Spleen (tissue), 11 donors: ENCODE data around the gene ETV4. TPM values are rescaled to one million over a fixed set of nuclear protein-coding genes. Genes with fewer than 3 reads are reported as not detected.

ENCODE experiments used
- DNase-seq: peaks from one replicate; pipeline ENCODE4 v3.0.0-alpha.2; 2020
- H3K27ac ChIP-seq, 8 donors: fragments of 200-600 bp; sonication (generic) in 7 of 8; 1 replicate in 4 of 8; 2 replicates in 4 of 8; pipeline versions ENCODE4 v1.5.0 to v1.8.0; 2016 to 2021; ENCODE audit warnings: inconsistent platforms in 4 of 8, mild to moderate bottlenecking in 4 of 8, moderate library complexity in 1 of 8
- H3K27me3 ChIP-seq, 7 donors: fragments of 200-600 bp; sonication (generic) in 6 of 7; replicated peaks in 1 of 7; 1 replicate in 4 of 7; 2 replicates in 3 of 7; pipeline versions ENCODE4 v1.5.0 to v1.8.0; 2016 to 2021; ENCODE audit warnings: inconsistent platforms in 3 of 7, mild to moderate bottlenecking in 1 of 7
- H3K36me3 ChIP-seq, 6 donors: fragments of 200-600 bp; sonication (generic) in 5 of 6; 1 replicate in 4 of 6; 2 replicates in 2 of 6; pipeline versions ENCODE4 v1.5.0 to v1.8.0; 2016 to 2021; ENCODE audit warnings: inconsistent platforms in 2 of 6
- H3K4me1 ChIP-seq, 6 donors: fragments of 200-600 bp; sonication (generic) in 5 of 6; 1 replicate in 3 of 6; 2 replicates in 3 of 6; pipeline versions ENCODE4 v1.5.0 to v1.8.0; 2016 to 2021; ENCODE audit warnings: inconsistent platforms in 3 of 6
- H3K4me3 ChIP-seq, 8 donors: fragments of 200-600 bp; sonication (generic) in 7 of 8; 1 replicate in 4 of 8; 2 replicates in 4 of 8; pipeline versions ENCODE4 v1.5.0 to v1.8.0; 2016 to 2021; ENCODE audit warnings: inconsistent platforms in 4 of 8, mild to moderate bottlenecking in 4 of 8, moderate library complexity in 2 of 8
- H3K9me3 ChIP-seq, 8 donors: fragments of 200-600 bp; sonication (generic) in 7 of 8; 1 replicate in 4 of 8; 2 replicates in 4 of 8; pipeline versions ENCODE4 v1.5.0 to v1.8.0; 2016 to 2021; ENCODE audit warnings: inconsistent platforms in 4 of 8
- CTCF ChIP-seq, 11 experiments: fragments of 200-600 bp in 7 of 11; fragments of 450-650 bp in 4 of 11; sonication (generic) in 4 of 11; IDR thresholded peaks in 8 of 11; conservative IDR thresholded peaks in 3 of 11; 1 replicate in 7 of 11; 2 replicates in 4 of 11; pipeline versions ENCODE4 v1.4.0 to v1.8.0; 2016 to 2021; ENCODE audit warnings: antibody characterized with exemption in 11 of 11, inconsistent platforms in 4 of 11, mild to moderate bottlenecking in 1 of 11
- POLR2A ChIP-seq, 3 donors: fragments of 450-650 bp; IDR thresholded peaks; one replicate each; pipeline ENCODE4 v1.5.1; 2017; ENCODE audit warnings: antibody characterized with exemption in 3 of 3, mild to moderate bottlenecking in 1 of 3
- POLR2AphosphoS5 ChIP-seq, 3 donors: sonication (generic); formaldehyde crosslinking; IDR thresholded peaks; one replicate each; pipeline ENCODE4 v1.5.1; 2017; ENCODE audit warnings: antibody characterized with exemption in 3 of 3
- WGBS, 5 donors: extraction: QIAGEN DNeasy Blood & Tissue Kit in 3 of 5; methylation state at CpG; one replicate each; pipeline versions ENCODE4 v1.1.5 to v1.1.7; 2013 to 2018; 5-methylcytosine and 5-hydroxymethylcytosine counted together
- intact Hi-C: fragments of 100-400 bp; cut with DNase I; formaldehyde crosslinking; loops from one replicate; pipeline ENCODE4 v1.15.0; 2023; ENCODE audit warnings: low total_unique reads
- polyA plus RNA-seq, 3 donors: library from polyadenylated mRNA; stranded (reverse); fragments of 200-250 nt; gene quantifications; one replicate each; pipeline ENCODE4 v1.2.1, GENCODE V29; 2013
- total RNA-seq, 7 donors: library from RNA; depleted of rRNA in 3 of 7; stranded (reverse); fragments of >200 nt in 3 of 7; fragmentation: NEBNext Ultra II Directional in 4 of 7; extraction: Animal tissue kit (Norgen Biotek cat#: 25700) in 4 of 7; gene quantifications; one replicate each; pipeline versions ENCODE4 v1.1.0 to v1.2.1, GENCODE V29; 2016 to 2021
- donor health status: healthy with polysubstance abuse.
- donor health status: DM: no; HTN: no; CAD: no; lungs with moderate emphysema.
- donor health status: DM: no; HTN: no; CAD: no.
- donor health status: Bipolar disorder and iron deficiency.
- donor health status: healthy.
- donor health status: DM: no; HTN: no; CAD: no.
- donor health status: DM: yes; HTN: yes; CAD: no.

The ETV4 gene
- total and polyA plus RNA-seq, 10 donors: 0.17 to 0.97 (median 0.53) TPM; not detected in 3

GRCh38 chr17:43578699-43579565, 32.8 kb upstream of the ETV4 start:
- TF ChIP-seq POLR2AphosphoS5 (IDR thresholded peaks at IDR 0.05) (peak; percentile 46 to 67 (median 58)), CTCF (IDR thresholded peaks at IDR 0.05 in 8 of 11, conservative IDR thresholded peaks at IDR 0.05 in 3 of 11) (no peak)
- Histone ChIP-seq H3K36me3 (no peaks in the 10 kb centered on the region), H3K27me3 (peaks cover 0 to 8% (median 0%) of the 10 kb centered on the region in 7 donors), H3K27ac (peak overlapping the region; percentile 53 to 81 (median 69)), H3K4me3 (no peak overlapping the region), H3K4me1 (peaks cover 19 to 57% (median 46%) of the 10 kb centered on the region in 6 donors), H3K9me3 (no peaks in the 10 kb centered on the region)
- intact Hi-C loops: loop anchor here (10.0 kb wide), 1 partner anchor 186 kb away; no protein-coding TSS in a partner anchor
- peak; percentile 81 for DNase-seq
- 9 to 26% (median 20%) methylated on average over 8 to 13 of the region's 13 CpGs for WGBS, 5 donors

GRCh38 chr17:43578404-43578698, 32.2 kb upstream of the ETV4 start:
- DNase-seq: no peak
- intact Hi-C loops: loop anchor here (10.0 kb wide), 1 partner anchor 186 kb away; no protein-coding TSS in a partner anchor
- H3K36me3 ChIP-seq: no peaks in the 10 kb centered on the region
- no peaks in the 10 kb centered on the region for H3K9me3 ChIP-seq
- peaks cover 0 to 11% (median 0%) of the 10 kb centered on the region in 7 donors for H3K27me3 ChIP-seq
- 54 to 74% (median 65%) methylated on average over 1 of the region's 1 CpG for WGBS, 5 donors
- H3K4me1 ChIP-seq: peaks cover 19 to 57% (median 46%) of the 10 kb centered on the region in 6 donors
- TF ChIP-seq POLR2A (IDR thresholded peaks at IDR 0.05): no peak
- TF ChIP-seq POLR2AphosphoS5 (IDR thresholded peaks at IDR 0.05): no peak
- TF ChIP-seq CTCF (IDR thresholded peaks at IDR 0.05 in 8 of 11, conservative IDR thresholded peaks at IDR 0.05 in 3 of 11): no peak
- no peak overlapping the region for H3K4me3 ChIP-seq
- peak overlapping the region in 7 of 8 donors; percentile 55 to 81 (median 71) for H3K27ac ChIP-seq

- no peak overlapping the region for H3K4me3 ChIP-seq
- H3K36me3 ChIP-seq: no peaks in the 10 kb centered on the region
- H3K9me3 ChIP-seq: no peaks in the 10 kb centered on the region
- 68 to 75% (median 70%) methylated on average over 14 of the region's 14 CpGs for WGBS, 5 donors
- H3K4me1 ChIP-seq: peaks cover 19 to 57% (median 46%) of the 10 kb centered on the region in 6 donors
- H3K27ac ChIP-seq: peak overlapping the region in 7 of 8 donors; percentile 55 to 81 (median 71)
- DNase-seq: no peak
- intact Hi-C loops: loop anchor here (2.0 to 10.0 kb wide), 2 partner anchors 97 to 187 kb away; no protein-coding TSS in a partner anchor
- peaks cover 0 to 11% (median 0%) of the 10 kb centered on the region in 7 donors for H3K27me3 ChIP-seq
- no peak for TF ChIP-seq POLR2A (IDR thresholded peaks at IDR 0.05)
- no peak for TF ChIP-seq CTCF (IDR thresholded peaks at IDR 0.05 in 8 of 11, conservative IDR thresholded peaks at IDR 0.05 in 3 of 11)
- no peak for TF ChIP-seq POLR2AphosphoS5 (IDR thresholded peaks at IDR 0.05)
Observed at GRCh38 chr17:43577664-43578403, 31.7 kb upstream of the ETV4 start.
